ENCODE results near the gene PIPOX. TPM values are rescaled to one million over a fixed set of nuclear protein-coding genes. Genes with fewer than 3 reads are reported as not detected.

The PIPOX gene
- total and polyA plus RNA-seq, 2 of the 13 experiments (the other 11 are each of a cell fraction or from before 2014, with no cell fraction given): 87.3 to 154 TPM

DNA sequence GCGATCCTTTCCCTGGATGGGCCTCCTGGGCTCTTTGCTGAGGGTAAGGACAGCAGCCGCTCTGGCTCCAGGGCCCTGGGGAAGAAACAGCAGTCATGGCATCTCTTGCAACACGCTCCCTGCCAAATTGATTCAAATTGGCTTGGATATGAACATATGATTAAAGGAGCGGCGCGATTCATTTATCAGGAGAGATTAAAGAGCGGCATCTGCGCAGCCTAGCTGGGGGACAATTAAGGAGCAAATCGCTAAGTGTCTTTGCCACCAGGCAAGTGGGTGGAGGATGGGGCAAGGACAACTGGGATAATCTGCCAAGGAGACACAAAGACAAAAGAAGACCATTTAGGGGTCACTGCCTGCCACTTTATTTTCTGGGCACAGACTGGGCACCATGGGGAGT lies 27.8 kb downstream of the PIPOX start:
- ATAC-seq (no peak; the same call in 2 of the 3 replicates), DNase-seq (ENCODE audit: low spot score) (no peak), FAIRE-seq (no peak)
- 87% methylated on average over 9 of the region's 9 CpGs for WGBS (ENCODE audit: low lambda C conversion rate)
- BruUV-seq (replicated peaks): no TSS peak
- no peaks in the 10 kb centered on the region for H3K27me3 ChIP-seq (ENCODE audit: control insufficient read depth in 1 of 2, insufficient read depth in 2 of 2, low read length in 2 of 2)
- no peak overlapping the region for H3K9ac ChIP-seq (ENCODE audit: insufficient read depth, low read depth, low read length)
- H3K27ac ChIP-seq (ENCODE audit: extremely low read length, insufficient read depth, low read length): no peak overlapping the region
- CTCF ChIA-PET (ENCODE audit: low intra/inter-chr PET ratio, low total read pairs): no interaction called here
- no peak overlapping the region for H3K4me2 ChIP-seq (ENCODE audit: low read depth, low read length)
- H3K36me3 ChIP-seq (replicated peaks in 1 of 2; ENCODE audit: control insufficient read depth in 1 of 2, insufficient read depth in 2 of 2, low read length in 2 of 2): no peaks in the 10 kb centered on the region
- H3K4me3 ChIP-seq (replicated peaks in 1 of 3; ENCODE audit: insufficient read depth in 1 of 3, low read depth in 2 of 3, low read length in 3 of 3): no peak overlapping the region
- TF ChIP-seq, protein P1, sequence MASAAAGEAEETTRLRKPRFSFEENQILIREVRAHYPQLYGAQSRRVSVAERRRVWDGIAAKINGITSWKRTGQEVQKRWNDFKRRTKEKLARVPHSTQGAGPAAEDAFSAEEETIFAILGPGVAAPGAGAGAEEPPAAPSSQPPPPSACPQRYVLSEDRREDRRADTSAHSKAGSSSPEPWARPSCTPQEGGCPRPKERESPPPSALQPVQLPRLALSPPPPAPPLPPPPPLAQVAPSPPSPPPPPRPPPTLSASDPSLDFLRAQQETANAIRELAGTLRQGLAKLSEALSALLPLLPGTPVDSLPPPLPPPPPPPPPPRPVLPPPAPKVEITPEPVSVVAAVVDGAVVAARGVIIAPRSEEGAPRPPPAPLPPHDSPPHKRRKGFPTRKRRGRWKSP (CRISPR knock-in tag; IDR thresholded peaks at IDR 0.05): no peak
- TF ChIP-seq ZNF550 (CRISPR knock-in tag; IDR thresholded peaks at IDR 0.05; ENCODE audit: borderline replicate concordance): no peak
- no peak for TF ChIP-seq ZBTB21 (CRISPR knock-in tag; IDR thresholded peaks at IDR 0.05)
- TF ChIP-seq, protein P2, sequence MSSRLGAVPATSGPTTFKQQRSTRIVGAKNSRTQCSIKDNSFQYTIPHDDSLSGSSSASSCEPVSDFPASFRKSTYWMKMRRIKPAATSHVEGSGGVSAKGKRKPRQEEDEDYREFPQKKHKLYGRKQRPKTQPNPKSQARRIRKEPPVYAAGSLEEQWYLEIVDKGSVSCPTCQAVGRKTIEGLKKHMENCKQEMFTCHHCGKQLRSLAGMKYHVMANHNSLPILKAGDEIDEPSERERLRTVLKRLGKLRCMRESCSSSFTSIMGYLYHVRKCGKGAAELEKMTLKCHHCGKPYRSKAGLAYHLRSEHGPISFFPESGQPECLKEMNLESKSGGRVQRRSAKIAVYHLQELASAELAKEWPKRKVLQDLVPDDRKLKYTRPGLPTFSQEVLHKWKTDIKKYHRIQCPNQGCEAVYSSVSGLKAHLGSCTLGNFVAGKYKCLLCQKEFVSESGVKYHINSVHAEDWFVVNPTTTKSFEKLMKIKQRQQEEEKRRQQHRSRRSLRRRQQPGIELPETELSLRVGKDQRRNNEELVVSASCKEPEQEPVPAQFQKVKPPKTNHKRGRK (CRISPR knock-in tag; IDR thresholded peaks at IDR 0.05): no peak
- no peak for TF ChIP-seq GLI4 (CRISPR knock-in tag; IDR thresholded peaks at IDR 0.05; ENCODE audit: borderline replicate concordance)
- TF ChIP-seq ZFX (CRISPR knock-in tag; IDR thresholded peaks at IDR 0.05; ENCODE audit: low read depth): no peak
- TF ChIP-seq ZMAT3 (CRISPR knock-in tag; conservative IDR thresholded peaks at IDR 0.05): no peak
- no peak for TF ChIP-seq HNRNPK (IDR thresholded peaks at IDR 0.05; ENCODE audit: low read depth, low read length, poor library complexity, severe bottlenecking)
- no peak for TF ChIP-seq EZH2 (conservative IDR thresholded peaks at IDR 0.05; ENCODE audit: low read depth, low read length)
- no peaks in the 10 kb centered on the region for H3K9me3 ChIP-seq (ENCODE audit: low read length)
- in situ Hi-C loops (cut with HindIII; ENCODE audit: extremely low pct_ligation_motif_present, low pct_unique_long_range_greater_than_20kb) (no loop called here), intact Hi-C loops (cut with micrococcal nuclease; ENCODE audit: unreplicated experiment) (loop anchor here (1.0 to 10.0 kb wide), 2 partner anchors 25 to 106 kb away; no protein-coding TSS in a partner anchor)
- peaks cover 5% of the 10 kb centered on the region for H3K4me1 ChIP-seq (ENCODE audit: insufficient read depth, low read length)
- no peak overlapping the region for H2AFZ ChIP-seq (ENCODE audit: low read length)
- POLR2A ChIA-PET: no interaction called here
- H3K79me2 ChIP-seq (ENCODE audit: insufficient read depth, low read length): no peaks in the 10 kb centered on the region
- peaks cover 8% of the 10 kb centered on the region; the same call in 1 of the 2 replicates for H4K20me1 ChIP-seq (ENCODE audit: insufficient read depth, low read length)
